ENCODE data around the gene SLC2A14.
"Not testable (repeated sequence)": the region's sequence is repeated elsewhere in the genome, so short reads cannot be mapped to it uniquely, and the experiment has no call there.

Gene SLC2A14

DNA sequence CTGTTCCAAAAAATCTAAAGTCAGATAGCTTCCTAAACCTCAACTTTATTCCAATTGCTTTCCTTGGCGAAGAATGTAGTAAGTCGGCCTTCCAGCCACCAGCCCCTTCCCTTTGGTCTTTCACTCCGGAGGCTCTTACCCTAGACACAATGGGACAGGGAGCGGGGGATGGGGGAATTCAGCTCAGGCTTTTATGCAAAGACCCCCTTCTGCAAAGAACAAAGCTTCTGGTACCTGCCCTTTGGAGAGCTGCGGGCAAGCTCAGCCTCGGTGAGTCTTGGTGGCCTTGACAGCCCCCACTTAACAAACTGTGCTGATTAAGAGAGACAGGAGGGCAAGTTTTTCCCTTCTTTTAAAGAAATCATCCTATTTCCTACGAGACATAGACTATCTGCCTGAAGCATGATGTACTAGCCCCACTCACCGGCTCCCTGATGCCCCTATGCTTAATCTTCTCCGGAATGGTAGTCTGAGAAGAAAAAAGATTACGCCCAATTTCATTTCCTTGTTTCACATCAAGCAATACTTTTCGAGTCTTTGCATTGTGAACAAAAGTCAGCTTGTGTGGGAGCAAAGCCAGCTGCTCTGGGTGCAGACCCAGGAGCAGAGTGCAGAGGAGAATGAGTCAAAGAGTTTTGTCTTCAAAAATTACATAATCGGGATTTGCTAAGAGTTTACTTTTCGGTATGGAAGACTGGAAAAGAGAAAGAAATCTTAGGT, 85.0 kb downstream of the SLC2A14 start:
- DNase-seq (ENCODE audit: low read depth) = no peak
- H3K4me3 ChIP-seq (ENCODE audit: low read length) = no peak overlapping the region
- TF ChIP-seq, protein P1, sequence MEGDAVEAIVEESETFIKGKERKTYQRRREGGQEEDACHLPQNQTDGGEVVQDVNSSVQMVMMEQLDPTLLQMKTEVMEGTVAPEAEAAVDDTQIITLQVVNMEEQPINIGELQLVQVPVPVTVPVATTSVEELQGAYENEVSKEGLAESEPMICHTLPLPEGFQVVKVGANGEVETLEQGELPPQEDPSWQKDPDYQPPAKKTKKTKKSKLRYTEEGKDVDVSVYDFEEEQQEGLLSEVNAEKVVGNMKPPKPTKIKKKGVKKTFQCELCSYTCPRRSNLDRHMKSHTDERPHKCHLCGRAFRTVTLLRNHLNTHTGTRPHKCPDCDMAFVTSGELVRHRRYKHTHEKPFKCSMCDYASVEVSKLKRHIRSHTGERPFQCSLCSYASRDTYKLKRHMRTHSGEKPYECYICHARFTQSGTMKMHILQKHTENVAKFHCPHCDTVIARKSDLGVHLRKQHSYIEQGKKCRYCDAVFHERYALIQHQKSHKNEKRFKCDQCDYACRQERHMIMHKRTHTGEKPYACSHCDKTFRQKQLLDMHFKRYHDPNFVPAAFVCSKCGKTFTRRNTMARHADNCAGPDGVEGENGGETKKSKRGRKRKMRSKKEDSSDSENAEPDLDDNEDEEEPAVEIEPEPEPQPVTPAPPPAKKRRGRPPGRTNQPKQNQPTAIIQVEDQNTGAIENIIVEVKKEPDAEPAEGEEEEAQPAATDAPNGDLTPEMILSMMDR (conservative IDR thresholded peaks at IDR 0.05; ENCODE audit: low read length) = no peak

DNA sequence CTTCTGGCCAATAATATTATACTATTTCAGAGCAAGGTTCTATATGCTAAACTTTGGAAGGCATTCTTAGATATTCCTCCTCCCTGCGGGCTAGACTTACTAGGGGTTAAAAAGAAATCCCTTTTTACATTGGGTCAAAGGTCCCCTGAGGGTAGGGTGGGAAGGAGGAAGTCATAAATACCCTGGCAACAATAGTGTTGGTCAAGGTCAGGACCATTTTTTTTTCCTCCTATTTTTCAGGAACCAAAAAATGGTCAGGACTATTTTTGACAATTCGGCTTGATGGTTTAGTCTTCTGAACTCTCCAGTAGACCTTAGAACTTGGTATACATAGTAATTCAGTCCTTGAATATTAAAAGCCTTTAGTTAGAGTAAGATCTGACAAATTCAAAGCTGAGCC, 88.0 kb downstream of the SLC2A14 start:
- no peak overlapping the region for H3K4me3 ChIP-seq (ENCODE audit: low read length)
- TF ChIP-seq, protein P1 (conservative IDR thresholded peaks at IDR 0.05; ENCODE audit: low read length) = no peak

DNA sequence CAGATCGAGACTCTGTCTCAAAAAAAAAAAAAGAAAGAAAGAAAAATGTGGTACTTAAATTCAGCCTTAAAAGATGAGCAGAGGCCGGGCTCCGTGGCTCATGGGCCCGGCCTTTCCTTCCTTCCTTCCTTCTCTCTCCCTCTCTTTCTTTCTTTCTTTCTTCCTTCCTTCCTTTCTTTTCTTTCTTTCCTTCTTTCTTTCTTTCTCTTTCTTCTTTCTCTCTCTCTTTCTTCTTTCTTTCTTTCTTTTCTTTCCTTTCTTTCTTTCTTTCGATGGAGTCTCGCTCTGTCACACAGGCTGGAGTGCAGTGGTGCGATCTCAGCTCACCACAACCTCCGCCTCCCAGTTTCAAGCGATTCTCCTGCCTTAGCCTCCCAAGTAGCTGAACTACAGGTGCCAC, 89.3 kb downstream of the SLC2A14 start:
- H3K4me3 ChIP-seq (ENCODE audit: low read length); DNase-seq (ENCODE audit: low read depth): not testable (repeated sequence)

More for the DNA sequence above, 88.0 kb downstream of the SLC2A14 start:
- no peak for DNase-seq (ENCODE audit: low read depth)

DNA sequence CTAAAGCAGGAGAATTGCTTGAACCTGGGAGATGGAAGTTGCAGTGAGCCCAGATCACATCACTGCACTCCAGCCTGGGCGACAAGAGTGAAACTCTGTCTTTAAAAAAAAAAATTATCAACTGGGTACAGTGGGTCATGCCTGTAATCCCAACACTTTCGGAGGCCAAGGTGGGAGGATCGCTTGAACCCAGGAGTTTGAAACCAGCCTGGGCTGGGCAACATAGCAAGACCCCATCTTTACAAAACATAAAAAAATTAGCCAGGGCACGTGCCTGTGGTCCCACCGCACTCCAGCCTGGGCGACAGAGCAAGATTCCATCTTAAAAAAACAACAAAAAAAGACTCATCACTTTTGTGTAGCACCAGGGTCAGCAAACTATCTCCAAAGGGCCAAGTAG, 90.7 kb downstream of the SLC2A14 start:
- DNase-seq (ENCODE audit: low read depth) = no peak
- H3K4me3 ChIP-seq (ENCODE audit: low read length) = no peak overlapping the region
- TF ChIP-seq, protein P1 (conservative IDR thresholded peaks at IDR 0.05; ENCODE audit: low read length) = no peak

DNA sequence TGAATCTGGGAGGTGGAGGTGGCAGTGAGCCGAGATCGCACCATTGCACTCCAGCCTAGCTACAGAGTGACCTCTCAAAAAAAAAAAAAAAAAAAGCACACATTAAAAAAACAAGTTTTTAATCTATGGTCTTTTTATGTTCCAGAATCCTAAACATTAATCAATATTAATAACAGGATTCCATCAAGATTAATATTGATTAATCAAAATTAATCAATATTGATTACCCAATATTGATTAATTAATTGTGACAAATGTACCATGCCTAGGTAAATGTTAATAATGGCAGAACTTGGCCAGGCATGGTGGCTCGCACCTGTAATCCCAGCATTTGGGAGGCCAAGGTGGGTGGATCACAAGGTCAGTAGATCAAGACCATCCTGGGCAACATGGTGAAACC, 91.4 kb downstream of the SLC2A14 start:
- no peak for DNase-seq (ENCODE audit: low read depth)
- TF ChIP-seq, protein P1 (conservative IDR thresholded peaks at IDR 0.05; ENCODE audit: low read length) = no peak
- no peak overlapping the region for H3K4me3 ChIP-seq (ENCODE audit: low read length)

DNA sequence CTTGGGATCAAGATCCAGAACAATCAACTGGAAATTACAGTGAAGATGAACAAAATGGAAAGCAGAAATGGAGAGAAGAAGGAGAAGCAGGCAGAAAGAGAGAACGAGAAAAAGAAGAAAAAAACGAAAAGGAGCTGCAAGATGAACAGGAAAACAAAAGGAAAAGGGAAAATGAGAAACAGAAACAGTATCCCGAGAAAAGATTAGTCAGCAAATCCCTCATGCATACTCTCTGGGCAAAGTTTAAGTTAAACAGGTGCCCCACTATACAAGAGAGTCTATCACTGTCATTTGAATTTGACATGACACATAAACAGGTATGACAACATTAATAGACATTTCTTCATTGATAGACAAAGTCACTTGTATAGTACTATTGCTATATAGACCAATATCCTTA, 102.7 kb downstream of the SLC2A14 start:
- TF ChIP-seq, protein P1 (conservative IDR thresholded peaks at IDR 0.05; ENCODE audit: low read length) = no peak
- DNase-seq (ENCODE audit: low read depth) = no peak

More for the DNA sequence above, 102.7 kb downstream of the SLC2A14 start:
- H3K4me3 ChIP-seq (ENCODE audit: low read length) = no peak overlapping the region

All from AG10803 (cell line).